Right renal pelvis (tissue), 4 donors: ENCODE results near the gene WBP1. TPM values are rescaled to one million over a fixed set of nuclear protein-coding genes. Genes with fewer than 3 reads are reported as not detected.
"Not testable (repeated sequence)": the region's sequence is repeated elsewhere in the genome, so short reads cannot be mapped to it uniquely, and the experiment has no call there.

Source experiments
- DNase-seq, 4 donors: peaks; one replicate each; pipeline ENCODE4 v3.0.0-alpha.2; 2013; ENCODE audit warnings: low read depth in 4 of 4, low spot score in 3 of 4, missing footprints in 1 of 4
- polyA plus RNA-seq, 4 donors: library from polyadenylated mRNA; unstranded; fragments of 120-200 nt; gene quantifications; one replicate each; pipeline ENCODE4 v1.2.1, GENCODE V29; 2013; ENCODE audit not compliant: insufficient read length in 4 of 4

Gene WBP1
- 100 to 1,000 TPM in 3 of 4 donors, 10 to 100 TPM in 1; 94.9 to 132 (median 109) TPM for polyA plus RNA-seq

DNA sequence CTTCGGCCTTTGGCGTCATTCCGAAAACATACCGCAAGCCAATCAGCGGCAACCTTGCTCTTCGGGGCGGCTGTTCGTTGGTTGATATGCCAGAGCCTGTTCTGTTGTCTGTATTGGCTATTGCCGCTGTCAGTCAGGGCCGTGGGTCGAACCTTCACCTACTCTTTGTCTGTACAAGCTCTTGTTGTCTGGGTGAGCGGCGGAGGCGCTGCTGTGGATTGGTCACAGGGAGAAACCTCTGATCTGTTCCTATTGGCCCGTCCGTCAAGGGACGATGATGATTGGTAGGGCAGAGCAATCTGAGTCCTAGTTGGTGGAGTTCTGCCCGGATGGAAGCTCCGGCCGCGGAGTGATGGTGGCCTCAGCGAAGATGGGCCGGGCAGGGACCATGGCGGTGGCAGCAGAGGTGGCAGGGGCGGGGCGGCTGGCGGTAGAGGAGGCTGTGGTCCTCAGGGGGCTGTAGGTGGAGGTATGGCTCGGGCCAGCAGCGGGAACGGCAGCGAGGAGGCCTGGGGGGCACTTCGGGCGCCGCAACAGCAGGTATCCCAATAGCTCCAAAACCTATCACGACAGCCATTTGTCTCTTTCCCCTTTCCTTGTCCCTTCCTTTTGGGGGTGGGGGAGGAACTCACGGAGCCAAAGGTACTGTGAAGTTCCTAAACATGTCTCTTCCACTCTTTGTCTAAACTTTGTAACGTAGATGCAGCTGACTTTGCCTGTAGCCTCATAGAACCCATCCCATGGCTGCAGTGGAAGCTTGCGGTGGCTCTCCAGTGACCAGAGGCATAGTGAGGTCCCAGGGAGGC, at the start of gene WBP1:
Gene WBP1, plus strand, starts transcription at position 307 of the 806 bp plus-strand sequence. Its CDS starts 165 bp downstream, at position 472.
- DNase-seq: peak; percentile 98 to 100 (median 100)

DNA sequence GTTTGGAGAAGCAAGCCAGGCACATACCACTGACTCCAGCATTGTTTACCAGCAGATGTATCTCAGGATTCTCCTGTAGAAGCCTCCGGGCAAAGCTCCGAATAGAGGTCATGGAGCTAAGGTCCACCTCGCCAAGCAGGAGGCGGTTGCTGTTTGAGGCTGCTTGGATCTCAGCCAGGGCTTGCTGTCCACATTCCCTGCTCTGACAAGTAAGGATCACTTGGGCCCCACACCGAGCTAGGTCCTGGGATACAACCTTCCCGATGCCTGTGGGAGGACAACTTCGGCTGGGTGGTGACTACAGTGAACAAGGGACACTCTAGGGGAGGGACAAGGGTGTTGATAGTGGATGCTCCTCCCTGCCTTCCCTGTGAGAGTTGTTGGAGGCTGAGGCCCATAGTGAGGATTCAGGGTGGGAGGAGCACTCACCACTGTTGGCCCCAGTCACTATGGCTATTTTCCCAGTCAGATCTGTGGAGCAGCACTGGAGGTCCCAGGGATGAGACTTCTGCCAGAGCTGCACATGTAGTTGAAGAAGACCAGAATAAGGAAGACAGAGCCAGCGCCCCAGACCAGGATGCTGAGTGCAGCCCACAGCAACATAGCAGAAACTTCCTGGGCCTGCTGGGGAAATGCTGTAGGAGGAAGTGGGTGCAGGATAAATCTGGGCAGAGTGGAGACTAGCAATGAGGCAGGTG, 45.1 kb upstream of the WBP1 start:
- DNase-seq: no peak

DNA sequence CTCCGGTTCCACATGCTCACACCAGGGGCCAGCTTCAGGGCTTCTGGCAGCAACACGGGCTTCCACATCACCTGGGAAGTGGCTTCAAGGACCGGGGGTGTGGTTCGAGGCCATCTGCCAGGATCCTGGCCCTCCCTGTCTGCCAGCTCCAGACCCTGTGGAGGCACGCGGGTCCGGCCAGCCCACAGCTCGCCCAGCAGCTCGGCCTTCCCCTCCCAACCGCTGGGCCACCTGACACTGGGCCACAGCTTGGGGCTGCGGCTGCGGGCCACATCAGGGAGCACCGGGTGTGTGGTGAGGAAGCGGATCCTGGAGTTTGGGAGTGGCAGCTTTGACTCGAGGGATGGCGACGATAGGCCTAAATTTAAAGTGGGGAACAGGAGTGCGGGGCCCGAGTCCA, 43.8 kb upstream of the WBP1 start:
- no peak for DNase-seq

DNA sequence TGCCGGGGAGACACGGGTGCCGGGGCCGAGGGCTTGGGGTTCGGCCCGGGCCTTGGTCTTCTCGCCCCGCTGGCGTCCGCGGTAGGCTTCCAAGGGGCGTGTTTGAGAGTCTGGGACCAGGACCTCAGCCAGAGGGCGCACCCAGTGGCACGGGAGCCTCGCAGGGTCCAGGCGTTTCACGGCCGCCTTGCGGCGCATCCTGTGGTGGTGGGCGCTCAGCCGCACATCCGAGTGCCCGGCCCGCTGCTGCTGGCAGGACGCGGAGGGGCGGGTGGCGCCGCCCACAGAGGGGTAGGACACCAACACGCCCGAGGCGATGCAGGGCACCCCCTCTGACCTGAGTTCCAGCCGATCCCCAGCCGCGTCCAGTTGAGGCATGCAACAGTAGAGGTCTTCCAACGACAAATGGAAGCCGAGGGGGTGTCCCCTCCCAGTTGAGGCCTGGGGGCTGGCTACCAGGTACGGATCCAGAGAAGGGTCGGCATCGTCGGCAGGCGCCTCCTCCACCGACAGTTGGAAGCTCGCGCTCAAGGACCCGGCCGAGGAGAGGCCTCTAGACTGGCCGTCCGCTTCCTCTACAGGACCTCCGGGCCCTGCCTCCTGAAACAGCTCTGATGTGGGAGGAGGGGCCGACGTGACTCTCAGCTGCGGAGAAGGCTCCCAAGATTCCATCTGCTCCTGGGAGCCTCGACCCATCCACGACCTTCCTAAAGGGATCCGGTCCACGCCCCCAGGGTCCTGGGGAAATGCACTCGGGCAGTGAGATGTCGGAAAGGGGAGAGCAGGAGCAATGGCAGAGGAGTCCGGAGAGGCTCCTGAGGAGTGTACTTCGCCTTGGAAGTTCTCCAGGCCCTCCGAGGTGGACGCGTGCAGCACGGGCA, 43.1 kb upstream of the WBP1 start:
- peak in 1 of 4 donors; percentile 44 for DNase-seq

DNA sequence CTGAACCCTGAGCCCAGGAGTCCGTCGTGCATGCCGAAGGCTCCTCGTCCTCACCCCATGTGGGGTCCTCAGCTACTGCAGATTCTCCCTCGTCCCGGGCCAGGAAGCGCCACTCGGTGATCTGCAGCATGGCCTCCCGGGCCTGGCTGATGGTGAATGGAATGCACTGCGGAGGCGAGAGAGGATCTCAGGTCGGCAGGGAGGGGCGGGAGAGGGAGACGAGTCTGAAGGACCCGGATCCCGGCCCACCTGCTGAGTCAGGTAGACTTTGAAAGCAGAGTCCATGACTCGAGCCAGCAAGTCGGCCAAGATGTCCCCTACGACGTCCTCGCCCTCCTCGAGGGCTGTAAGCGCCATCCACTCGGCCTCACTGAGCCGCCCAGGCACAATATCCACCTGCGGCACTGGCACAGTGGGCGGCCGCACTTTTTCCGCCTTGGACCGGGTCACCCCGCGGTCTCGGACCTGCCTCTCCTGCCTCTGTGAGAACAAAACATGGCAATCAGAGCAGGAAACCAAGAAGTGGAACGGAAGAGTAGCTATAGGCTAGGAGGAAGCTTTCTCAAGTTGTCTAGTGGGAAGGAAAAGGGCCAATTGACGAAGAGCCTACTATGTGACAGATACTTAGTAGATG, 42.4 kb upstream of the WBP1 start:
- DNase-seq: no peak

DNA sequence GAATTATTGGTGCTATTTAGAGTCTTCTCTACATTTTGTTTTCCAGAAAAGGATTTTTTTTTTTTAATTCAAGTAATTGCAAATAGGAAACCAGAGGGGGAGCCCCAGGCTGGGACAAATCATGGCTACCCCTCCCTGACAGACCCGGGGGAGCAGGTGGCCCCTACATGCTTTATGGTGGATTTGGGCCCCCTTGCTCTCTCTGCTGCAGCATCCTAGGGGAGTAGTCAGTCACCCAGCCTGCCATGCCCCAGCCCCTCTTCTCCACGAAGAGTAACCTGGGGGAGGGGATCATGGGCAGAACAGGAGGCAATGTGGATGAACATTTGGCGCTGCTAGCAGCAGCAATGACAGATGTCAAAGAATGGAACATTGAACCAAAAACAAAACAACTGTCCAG, 41.5 kb upstream of the WBP1 start:
- no peak for DNase-seq

DNA sequence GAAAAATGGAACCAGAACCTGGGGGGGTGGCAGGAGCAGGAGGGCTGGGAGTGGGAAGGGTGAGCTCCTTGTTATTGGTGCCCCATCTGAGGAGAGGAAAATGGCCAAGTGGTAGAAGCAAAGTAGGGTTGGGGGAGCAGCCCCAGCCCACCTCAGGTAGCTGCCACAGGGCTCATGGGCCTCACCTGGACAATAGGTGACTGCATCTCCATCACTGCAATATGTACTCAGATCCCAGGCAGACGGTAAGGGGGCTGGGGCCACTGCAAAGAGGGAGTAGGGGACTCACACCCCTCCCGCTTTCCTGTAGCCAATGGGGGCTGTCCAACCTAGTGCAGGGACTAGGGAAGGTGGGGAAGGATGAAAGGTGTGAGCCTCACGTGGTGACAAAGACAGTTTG, 41.0 kb upstream of the WBP1 start:
- no peak for DNase-seq

DNA sequence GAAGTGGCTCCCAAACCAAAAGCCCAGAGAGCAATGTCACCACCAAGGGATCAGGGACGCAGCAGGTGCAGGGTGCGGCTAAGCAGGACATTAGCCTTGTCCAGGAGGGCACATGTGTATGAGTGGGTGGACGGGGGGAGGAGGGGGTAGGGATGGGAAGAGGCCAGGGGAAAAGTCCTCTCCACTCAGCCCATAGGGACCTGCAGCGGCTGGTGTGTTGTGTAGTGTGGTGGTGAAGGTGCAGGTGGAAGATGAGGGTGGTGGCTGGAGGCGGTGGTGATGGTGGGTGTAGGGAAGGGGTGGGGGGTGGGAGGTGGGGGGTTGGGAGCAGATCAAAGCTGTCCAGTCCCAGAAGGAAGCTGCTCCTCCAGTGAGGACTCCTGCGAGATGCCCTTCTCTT, 40.5 kb upstream of the WBP1 start:
- no peak for DNase-seq

DNA sequence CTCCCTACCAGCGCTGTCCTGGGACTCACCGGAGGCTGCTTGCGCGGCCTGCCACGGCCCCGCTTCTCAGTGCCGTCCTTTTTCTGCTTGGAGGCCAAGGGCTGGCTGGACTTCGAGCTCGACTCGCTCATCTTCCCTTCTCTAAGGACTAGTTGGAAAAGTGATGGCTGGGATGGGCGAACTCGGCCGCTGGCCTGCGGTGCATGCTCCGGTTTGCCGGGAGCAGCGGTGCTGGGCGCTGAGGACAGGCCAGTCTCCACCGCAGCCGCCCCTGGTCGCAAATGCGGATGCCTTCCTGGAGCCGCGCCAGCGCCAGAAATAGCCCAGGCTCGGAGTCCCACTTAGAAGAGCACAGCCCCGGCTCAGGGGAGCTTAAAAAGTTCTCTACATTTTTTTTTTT, 39.9 kb upstream of the WBP1 start:
- DNase-seq: no peak

DNA sequence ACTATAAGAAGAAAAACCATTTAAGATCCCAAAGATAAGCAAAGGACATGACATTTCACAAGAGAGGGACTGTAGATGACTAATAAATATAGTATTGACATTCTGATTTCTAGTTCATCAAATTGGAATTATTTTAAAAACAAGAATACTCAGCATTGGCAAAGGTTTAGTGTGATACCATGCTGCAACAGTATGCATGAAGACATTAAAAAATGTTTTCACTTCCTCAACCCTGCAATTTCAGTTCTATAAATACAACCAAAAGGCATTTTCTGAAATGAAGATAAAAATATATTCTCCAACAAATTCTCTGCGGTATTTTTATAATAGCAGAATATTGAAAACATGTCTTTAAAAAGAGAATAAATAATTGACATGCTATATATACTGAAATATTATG, 38.9 kb upstream of the WBP1 start:
- DNase-seq: no peak

DNA sequence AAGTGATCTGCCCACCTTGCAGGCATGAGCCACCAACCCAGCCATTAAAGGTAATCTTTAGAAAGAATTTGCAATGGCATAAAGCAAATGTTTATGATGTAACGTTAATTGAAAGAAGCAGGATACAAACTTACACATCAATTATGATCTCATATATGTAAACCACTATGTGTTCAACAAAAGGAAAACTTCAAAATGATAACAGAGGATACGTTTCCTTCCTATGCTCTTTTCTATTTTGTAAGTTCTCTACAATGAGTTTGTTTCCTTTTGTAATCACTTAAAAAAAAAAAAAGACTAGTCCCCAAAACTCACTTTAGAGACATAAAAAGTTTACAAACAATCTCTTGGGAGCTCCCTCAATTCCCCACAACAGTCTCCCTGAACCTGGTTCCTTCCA, 38.2 kb upstream of the WBP1 start:
- DNase-seq: no peak

DNA sequence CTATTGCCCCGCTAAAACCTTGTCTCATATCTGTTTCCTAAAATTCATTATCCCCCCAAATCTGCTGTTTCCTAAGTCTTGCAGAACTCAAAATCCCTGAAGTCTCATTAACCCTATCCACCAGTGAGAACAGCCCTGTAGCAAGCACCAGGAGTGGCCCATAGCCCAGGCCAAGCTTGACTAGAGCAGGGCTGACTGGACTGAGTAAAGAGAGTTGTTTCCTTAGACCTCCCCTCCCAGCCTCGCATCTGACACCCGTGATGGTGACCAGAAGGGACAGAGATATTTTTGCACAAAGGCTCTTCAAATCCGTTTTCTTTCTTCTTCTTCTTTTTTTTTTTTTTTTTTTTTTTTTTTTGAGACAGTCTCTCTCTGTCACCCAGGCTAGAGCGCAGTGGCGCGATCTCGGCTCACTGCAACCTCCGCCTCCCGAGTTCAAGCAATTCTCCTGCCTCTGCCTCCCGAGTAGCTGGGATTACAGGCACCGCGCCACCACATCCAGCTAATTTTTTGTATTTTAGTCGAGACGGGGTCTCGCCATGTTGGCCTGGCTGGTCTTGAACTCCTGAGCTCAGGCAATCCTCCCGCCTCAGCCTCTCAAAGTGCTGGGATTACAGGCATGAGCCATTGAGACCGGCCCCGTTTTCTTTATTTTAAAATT, 37.7 kb upstream of the WBP1 start:
- not testable (repeated sequence) for DNase-seq

DNA sequence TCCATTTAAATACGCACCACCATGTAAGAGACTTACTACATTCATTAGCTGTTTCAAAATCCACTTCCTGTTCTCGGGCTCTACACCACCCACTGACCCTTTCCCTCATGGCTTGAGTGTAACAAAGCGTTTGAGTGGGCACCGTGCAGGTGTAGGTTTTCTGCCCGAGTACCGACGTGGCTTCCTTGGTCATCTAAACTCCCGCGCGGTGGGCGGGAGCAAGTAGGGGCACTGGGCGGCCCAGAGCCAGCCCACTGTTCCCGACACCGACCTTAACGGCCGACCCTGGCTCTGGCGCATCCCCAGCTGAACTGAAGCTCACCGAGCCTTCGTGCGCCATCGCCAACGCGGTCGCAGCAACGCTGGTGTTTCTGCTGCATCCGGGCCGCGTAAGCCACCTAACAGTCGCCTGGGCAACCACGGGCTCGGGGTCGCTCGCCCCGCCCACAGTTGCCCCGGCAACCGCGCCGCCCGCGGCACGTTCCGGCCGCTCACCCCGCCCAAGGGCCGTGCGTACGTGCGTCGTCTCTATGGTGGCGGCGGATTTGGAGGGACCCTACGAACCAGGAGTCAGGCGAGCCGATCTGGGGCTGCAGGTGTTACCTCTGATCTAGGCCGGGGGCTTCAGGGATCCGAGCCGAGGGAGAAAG, 36.9 kb upstream of the WBP1 start, which contains the start of the genes C2orf81 and WDR54:
Gene C2orf81, minus strand, starts transcription at position 399 of the 650 bp plus-strand sequence. Its CDS starts 59 bp downstream, at position 340.
Gene WDR54, plus strand, starts transcription at position 510 of the 650 bp plus-strand sequence. CDS start 424 bp downstream, outside the sequence.
- peak in 3 of 4 donors; percentile 71 to 81 (median 74) for DNase-seq

DNA sequence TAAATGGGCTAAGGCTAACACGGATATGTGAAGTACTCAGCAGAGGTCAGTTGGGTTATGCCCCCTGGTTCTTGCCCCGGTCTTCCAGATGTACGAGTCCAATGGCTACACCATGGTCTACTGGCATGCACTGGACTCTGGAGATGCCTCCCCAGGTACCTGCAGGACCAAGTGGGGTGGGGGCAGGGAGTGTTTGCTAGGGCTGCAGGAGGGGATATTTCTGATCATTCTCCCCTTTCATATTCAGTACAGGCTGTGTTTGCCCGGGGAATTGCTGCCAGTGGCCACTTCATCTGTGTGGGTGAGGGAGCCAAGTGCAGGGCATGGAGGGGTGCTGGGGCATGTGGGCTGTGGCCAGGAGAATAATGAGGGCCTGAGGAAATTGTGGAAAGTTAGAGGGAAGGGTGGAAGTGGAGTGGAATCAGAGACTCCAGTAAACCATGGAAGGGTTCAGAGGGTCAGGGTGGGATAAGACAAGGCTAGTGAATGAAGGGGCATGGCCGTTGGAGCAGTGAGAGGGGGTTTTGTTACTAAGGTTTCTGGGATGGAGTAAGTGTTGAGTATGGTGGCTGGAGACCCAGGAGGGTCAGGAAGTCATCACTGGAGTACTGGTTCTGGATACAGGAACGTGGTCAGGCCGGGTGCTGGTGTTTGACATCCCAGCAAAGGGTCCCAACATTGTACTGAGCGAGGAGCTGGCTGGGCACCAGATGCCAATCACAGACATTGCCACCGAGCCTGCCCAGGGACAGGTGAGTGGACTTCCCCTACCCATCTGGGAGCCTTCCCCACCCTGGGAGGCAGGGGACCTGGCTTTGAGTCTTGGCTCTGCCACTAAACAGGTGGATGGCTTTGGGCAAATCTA, 34.8 kb upstream of the WBP1 start:
- no peak for DNase-seq

DNA sequence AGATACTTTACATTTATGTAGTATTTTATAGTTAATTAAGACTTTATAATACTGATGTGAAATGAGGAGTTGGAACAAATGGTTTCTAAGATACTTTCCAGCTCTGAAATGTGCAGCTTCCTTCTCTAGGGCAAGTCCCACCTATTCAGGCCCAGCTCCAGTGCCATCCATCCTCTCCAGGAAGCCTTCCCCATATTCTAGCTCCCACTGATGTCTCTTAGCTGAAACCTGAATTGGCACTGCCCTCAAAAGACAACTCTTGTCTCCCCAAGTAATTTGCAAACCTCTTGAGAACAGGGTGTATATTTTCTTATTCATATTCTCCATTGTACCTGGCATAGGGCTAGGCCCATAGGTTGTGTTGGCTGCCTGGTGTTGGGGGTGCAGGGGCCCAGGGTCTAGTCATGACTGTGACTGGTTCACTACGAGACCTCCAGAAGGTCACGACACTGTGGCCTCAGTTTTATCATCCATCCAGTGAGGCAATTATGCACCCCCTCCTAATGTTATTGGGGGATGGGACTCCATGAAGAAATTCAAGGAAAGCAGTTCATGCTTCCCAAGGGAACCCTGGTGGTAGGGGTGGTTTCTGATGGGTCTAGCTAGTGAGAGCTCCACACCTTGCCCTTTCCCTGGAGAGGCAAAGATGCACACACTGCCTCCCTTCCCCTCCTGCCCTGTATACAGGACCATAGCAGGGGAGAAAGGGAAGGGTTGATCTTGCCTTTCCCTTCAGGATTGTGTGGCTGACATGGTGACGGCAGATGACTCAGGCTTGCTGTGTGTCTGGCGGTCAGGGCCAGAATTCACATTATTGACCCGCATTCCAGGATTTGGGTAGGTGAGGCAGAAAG, 33.9 kb upstream of the WBP1 start:
- DNase-seq: no peak

DNA sequence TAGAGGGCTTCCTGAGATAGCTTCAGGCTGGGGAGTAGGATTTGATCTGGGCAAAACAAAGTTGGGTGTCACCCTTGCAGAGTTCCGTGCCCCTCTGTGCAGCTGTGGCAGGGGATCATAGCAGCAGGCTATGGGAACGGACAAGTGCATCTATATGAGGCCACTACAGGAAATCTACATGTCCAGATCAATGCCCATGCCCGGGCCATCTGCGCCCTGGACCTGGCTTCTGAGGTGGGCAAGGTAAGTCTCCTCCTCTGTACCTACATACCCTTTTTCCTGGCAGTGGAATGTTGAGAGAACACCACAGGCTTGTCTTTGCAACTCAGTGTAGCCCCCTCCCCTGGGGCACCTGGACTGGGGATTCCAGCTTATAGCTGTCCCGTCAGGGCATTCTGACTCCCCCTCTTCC, 33.2 kb upstream of the WBP1 start:
- no peak for DNase-seq

DNA sequence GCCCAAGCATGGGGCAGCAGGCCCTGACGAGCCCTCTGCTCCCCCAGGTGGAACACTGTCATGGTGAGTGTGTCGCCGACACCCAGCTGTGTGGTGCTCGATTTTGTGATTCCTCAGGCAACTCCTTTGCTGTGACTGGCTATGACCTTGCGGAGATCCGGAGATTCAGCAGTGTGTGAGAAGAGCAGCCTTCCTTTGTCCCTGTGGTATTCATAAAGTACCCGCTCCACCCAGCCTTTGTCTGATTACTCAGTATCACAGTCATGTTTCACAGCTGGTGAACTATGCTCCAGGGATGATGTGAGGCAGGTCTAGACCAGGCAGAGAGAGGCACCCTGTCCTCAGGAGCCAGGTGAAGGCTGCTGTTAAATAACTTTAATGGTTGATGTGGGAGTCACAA, 32.7 kb upstream of the WBP1 start:
- no peak for DNase-seq
